NCI-H146 treated with DMSO at 0.1 percent for 48 hours (cell line): ENCODE results near the gene NECTIN1.

Source experiments
- DNase-seq: peaks from one replicate; lab custom pipeline; 2025; ENCODE audit not compliant: unreplicated experiment; lab: John Stamatoyannopoulos, UW

The NECTIN1 gene

DNA sequence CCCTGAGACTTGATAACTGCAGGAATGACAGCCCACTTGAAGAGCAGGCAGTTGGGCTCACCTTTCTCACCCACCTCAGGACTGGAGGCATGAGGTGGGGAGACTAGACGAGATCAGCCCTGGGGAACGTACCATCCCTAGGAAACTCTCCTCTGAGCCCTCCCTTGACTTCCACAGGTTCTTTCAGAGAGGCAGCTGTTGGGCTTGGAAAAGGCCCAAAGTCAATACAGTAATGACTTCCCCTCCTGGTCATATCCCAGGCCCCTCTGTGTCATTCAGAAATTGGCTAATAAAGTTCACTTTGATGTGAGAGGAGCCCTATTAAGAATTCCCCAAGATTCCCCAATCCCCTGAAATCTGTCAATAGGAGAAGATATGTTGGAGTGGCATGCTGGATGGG lies 5.8 kb upstream of the NECTIN1 start:
- DNase-seq, result peak; percentile 62

DNA sequence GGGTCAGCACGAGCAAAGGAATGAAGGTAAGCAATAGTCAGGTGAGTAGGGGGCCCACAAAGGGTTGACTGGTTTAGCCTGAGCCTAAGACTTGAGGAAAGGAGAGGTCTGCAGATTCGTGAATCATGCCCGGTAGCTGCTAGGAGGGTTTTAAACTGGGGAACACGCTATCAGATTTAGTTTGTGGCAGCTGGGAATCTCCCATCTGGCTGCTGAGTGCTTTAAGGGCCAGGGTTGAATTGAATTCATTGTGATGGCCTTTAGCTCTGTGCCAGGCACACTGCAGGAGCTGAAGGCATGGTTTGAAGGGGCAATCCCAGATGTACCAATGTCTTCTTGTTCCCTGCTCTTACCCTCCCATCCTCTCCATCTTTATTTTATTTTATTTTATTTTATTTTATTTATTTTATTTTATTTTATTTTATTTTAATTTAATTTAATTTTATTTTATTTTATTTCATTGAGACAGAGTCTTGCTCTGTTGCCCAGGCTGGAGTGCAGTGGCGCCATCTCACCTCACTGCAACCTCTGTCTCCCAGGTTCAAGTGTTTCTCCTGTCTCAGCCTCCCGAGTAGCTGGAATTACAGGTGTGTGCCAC lies 1.9 kb upstream of the NECTIN1 start:
- no peak for DNase-seq

DNA sequence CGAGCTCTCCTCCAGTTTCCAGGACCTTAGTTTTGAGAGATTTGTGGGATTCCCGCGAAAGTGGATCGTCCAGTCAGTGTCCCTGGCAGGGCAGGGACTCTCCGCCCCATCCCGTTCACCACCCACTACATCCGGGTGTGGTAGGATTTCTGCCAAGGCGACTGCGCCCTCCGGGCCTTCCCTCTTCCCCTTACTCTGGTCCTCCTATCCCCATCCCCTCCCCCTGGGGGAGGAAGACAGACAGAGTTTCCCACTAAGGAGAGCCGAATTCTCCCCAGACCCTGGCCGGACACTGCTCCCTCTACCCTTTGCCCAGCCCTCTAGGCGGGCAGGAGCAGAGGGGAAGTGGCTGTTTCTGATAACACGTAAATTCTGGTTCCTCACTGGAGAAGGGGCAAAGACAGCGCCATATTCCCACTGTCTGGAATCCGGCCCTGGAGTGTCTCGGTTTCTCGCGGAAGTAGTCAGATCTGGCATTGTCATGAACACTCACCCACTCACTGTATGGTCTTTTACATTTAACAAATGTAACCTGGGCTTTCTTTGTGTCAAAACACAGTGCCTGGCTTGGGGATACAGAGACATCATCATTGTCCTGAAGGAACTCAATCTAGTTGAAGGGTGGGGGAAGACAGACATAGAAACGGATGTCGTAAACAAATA lies 1.1 kb upstream of the NECTIN1 start:
- no peak for DNase-seq

- DNase-seq, result no peak
Observed at GRCh38 chr11:119729581-119729927, 554 bp upstream of the NECTIN1 start.

- no peak for DNase-seq
Observed at GRCh38 chr11:119728211-119728626, 781 bp downstream of the NECTIN1 start.

DNA sequence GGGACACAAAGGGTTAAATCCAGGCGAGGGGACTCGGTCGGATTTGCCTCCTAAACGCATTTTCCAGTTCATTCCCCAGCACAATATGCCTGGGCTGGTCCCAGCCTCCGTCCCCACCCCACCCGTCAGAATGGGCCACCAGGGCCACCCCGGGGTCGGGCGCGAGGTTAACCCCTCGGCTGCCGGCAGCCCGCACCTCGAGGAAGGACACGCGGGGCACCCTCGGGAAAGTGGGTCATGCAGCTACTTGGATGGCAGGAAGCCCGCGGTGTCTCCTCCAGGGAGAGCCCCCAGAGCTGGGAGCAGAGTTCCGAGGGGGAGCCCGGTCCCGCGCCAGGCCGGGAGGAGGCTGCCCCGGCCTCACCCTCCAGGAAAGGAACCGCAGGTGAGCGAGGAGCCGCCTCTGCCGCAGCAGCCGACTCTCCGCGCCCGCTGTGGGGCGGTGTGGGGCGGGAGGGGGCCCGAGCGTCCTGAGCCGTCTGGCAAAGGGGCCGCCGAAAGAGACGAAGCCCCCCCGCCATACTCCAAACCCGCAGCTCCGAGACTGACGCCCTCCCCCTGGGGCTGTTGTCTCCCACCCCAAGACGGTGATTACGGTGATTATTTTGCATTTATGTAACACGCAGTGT lies 1.4 kb downstream of the NECTIN1 start:
- no peak for DNase-seq

GRCh38 chr11:119726585-119727522 lies 2.1 kb downstream of the NECTIN1 start:
- no peak for DNase-seq

DNA sequence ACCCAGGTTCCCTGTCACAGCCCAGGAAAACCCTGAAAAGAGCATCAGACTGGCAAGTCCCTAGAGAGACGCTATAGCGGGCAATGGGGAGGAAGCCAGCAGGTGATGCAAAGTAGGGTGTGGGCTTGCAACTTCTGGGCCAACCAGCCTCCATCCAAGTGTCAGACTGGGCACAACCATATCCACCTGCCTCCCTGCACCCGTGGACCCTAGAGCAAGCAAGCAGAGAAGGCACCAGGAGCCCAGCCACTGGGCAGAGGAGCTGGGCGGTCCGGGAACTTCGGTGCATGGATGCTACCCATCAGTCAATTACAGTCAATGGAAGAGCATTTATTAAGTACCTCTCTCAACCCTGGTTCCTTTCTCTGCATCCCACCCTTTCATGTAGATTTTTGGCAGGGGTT lies 2.8 kb downstream of the NECTIN1 start:
- DNase-seq, result no peak

- DNase-seq, result no peak
Observed at GRCh38 chr11:119724956-119725355, 4.0 kb downstream of the NECTIN1 start.

DNA sequence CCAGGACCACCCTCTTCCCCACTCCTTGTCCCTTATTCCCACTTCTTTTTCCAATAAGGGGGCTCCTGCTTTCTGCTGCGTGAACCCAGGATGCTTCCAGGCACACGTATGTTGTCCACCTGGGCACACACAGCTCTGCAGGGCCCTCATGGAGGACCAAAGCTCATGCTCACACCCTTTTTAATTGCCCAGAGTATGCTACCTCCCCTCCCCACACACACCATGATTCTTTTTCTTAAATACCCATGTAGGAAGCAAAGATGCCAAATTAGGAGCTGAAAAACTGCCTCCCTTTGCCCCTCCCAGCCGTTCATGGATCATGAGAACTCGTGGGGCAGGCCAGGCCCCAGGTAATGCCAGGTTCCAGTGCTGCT lies 5.1 kb downstream of the NECTIN1 start:
- no peak for DNase-seq

GRCh38 chr11:119723243-119723951 lies 5.6 kb downstream of the NECTIN1 start:
- DNase-seq, result no peak

DNA sequence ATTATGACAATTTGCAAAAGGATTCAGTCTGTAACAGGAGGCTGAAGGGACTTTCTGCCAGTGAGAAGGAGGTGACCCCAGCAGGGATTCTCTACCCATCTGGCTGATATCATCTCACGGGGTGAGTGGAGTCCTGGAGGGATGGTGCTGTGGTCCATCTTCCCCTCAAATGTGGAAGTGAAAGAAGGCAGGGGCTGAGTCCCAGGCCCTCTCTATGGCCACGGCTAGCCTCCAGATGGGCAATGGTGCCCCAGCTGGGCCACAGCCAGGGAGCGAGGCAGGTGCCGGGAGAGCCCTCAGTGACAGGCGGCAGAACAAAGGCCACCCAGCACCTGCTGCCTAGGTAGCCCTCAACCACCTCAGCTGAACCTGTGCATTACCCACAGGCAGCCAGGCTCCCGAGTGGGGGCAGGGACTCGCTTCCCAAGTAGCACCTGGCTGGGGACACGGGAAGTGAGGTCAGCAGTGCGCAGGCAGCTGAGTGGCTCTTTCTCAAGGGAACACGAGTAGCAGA lies 6.7 kb downstream of the NECTIN1 start:
- peak; percentile 89 for DNase-seq

DNA sequence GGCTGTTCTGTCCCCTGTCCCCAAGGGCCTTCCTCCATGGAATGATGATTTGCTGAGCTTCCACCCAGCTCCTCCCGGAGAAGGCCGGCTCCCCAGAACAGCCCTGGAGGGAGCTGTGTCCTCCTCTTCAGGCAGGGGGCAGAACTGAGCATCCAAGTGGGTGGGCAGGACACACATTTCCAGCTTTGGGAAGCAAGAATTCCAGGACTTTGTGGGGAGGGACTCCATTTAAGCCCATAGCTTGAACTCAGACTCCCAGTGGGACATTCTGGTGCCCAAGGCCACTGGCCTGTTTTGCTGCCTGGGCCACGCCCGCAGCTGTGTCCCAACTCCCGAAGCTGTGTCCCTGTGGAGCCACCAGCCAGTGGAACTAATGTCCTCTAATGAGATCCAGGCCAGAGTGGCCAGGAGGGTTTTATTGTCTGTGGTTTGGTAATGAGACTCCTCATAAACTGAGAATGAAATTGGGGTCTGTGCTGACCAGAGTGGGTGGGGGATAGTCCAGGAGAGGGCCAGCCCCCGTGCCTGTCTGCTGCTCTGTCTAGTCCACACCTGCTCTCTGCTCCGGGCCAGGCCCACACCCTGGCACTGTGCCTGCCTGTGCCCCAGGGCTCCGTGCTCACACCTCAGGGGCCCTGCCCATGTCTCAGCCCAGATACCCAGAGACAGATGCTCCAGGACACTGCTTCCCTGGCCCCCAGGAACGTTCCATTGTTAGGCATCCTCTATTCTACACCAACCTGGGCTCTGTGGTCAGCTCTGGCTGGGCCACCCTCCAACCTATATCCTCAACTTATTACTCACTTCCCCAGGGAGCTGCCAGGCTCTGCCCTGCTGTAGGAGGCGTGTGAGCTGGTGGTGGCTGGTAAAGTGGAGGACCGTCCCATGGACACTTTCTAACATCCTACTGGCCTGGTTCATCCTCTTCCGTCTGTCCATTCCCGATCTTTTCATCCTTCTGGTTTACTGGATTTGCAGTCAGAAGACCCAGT lies 7.6 kb downstream of the NECTIN1 start:
- no peak for DNase-seq

DNA sequence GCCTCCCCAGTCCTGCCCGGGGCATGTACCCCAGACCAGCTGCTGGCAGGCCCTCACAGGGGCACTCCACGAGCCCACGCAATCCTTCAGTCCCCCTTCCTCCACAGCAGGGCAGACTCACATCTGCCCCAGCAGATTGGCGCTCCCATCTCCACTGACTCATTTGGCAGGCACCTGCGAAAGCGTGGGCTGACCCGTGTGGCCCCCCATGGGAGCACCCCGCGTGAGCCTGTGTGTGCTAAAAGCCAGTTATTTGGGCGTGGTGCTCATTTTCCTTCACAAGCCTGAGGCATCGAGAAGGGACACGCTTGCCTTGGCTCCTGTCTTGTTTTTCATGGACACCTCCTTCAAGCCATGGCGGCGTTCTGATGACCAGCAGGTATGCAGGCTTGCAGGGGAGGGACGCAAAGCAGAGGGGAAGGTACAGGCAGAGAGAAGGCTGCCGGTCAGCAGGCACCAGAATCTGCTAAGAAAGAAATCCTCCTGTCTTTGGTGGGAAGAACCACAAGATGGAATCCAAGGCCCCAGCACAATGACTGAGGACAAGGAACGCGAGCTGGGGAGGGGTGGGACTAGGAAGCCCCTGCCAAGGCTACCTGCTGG lies 8.6 kb downstream of the NECTIN1 start:
- DNase-seq, result no peak

DNA sequence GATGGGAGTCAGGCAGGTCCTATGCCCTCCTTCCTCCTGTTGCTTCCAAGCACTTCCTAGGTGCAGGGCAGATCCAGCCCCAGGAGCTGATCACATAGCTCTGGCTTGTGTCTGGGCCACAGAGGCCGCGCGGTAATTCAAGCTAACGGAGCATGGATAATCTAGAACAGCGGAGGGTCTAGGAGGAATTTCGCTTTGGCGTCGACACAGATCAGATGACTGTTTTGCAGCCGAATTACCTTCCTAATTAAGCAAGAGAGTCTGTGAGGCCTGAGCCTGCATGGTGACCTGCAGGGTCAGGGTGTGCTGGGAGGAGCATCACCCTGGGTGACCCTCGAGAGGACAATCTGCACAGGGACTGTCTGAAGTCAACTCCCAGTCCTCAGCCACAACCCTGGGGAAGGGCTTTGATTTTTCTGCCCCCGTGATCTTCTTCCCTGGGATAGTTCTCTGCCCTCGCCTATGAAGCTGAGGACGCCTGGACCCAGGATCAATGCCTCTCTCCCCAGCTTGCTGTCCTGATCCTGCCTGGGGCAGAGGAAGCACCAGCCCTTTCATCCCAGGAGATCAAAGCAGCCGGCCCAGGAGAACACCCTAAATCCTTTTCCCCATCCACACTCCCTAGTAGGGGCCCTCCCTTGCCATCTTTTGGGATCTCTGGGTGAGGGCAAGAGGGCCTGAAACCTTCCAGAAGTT lies 11.0 kb downstream of the NECTIN1 start:
- no peak for DNase-seq

DNA sequence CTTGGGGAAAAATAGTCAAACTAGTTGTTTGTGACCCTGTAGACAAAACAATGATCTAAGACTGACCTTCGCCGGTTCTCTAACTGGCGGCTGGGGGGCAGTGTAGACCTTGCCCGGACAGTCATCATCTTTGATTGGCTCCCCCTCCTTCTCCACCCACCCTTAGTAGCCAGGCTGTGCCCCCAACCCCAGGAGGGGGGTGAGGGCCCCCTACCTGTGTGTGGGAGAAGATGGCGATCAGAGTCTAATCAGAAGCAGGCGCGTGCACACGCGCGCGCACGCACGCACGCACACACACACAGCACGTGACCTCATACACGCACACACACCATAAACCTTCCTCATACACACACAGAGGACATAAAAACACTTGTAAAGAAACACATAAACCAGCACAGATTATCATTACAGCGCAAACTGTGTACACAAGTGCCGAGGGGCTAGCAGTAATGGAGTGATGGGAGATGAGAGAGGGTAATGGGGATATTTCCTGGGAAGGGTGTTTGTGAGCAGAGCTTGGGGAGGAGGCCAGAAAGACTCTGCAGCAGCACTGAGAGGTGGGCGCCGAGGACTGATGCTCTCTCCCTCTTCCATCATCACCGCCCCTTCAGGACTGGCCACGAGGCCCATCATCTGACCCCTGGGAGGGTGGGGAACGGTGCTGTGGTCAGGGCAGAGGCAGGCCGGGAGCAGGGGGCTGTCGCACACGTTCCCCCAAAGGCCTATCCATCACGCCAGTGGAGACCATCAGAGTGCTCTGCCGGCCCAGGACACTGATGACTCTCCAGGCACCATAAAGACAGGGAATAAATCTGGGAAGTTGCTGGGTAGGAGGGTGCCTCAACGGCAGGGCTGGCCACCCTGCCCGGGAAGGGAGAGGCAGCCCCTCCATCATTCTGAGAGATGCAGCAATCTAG lies 12.2 kb downstream of the NECTIN1 start:
- DNase-seq, result no peak

- no peak for DNase-seq
Observed at GRCh38 chr11:119714590-119714989, 14.4 kb downstream of the NECTIN1 start.

DNA sequence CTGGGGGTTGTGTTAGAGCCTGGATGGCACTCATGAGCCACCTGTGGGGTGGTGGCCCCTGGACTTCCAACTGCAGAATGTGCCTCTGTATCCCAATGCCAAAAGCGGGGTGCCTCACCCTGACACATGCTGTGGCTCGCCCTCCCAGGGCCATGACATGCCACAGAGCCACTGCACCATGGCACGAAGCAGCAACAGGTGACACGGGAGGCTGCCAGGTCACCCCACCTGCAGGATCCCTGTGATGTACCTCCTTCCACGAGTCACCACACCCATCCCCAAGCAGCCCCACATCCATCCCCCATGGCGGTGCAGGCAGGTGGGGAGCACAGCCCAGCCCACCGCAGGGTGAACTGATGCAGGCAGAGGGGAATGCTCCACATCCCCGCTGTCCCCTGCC lies 14.8 kb downstream of the NECTIN1 start:
- DNase-seq, result no peak
